KOPT-K1 (cell line): ENCODE results near the gene OR4B1.
"Not testable (repeated sequence)": the region's sequence is repeated elsewhere in the genome, so short reads cannot be mapped to it uniquely, and the experiment has no call there.

Source experiments
- H3K27ac ChIP-seq: fragments of 200-600 bp; sonication (generic); 2 replicates; pipeline ENCODE4 v1.5.1; 2016; ENCODE audit warnings: antibody characterized with exemption, mild to moderate bottlenecking, low read depth, low read length; ENCODE audit not compliant: poor library complexity, severe bottlenecking
- H3K36me3 ChIP-seq: fragments of 200-600 bp; sonication (generic); 2 replicates; pipeline ENCODE4 v1.5.1; 2017; ENCODE audit warnings: antibody characterized with exemption, mild to moderate bottlenecking, low read length, moderate library complexity; ENCODE audit not compliant: insufficient read depth
- H3K9me3 ChIP-seq: fragments of 200-600 bp; sonication (generic); 2 replicates; pipeline ENCODE4 v1.5.1; 2017; ENCODE audit warnings: antibody characterized with exemption, low read length, mild to moderate bottlenecking; ENCODE audit not compliant: insufficient read depth, poor library complexity, severe bottlenecking

The OR4B1 gene, protein sequence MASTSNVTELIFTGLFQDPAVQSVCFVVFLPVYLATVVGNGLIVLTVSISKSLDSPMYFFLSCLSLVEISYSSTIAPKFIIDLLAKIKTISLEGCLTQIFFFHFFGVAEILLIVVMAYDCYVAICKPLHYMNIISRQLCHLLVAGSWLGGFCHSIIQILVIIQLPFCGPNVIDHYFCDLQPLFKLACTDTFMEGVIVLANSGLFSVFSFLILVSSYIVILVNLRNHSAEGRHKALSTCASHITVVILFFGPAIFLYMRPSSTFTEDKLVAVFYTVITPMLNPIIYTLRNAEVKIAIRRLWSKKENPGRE

DNA sequence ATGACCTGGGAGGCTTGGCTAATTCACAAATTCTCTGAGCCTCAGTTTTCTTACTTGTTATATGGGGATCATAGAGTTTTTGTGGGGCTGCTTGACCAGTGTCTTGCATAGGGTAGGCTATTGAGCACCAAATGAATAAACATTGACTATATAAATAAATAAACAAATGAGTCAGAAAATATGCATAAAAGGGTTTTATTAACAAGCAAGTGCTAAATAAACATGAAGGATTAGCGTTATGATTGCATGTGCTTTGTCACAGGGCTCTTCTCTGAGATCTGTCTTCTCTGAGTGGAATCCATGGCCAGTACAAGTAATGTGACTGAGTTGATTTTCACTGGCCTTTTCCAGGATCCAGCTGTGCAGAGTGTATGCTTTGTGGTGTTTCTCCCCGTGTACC, at the start of gene OR4B1:
TSS of gene OR4B1 (plus strand) at position 301 of the 400 bp plus-strand sequence. CDS start at position 301, 0 bp downstream.
- Histone ChIP-seq H3K9me3 (no peaks in the 10 kb centered on the region), H3K36me3 (no peaks in the 10 kb centered on the region)

DNA sequence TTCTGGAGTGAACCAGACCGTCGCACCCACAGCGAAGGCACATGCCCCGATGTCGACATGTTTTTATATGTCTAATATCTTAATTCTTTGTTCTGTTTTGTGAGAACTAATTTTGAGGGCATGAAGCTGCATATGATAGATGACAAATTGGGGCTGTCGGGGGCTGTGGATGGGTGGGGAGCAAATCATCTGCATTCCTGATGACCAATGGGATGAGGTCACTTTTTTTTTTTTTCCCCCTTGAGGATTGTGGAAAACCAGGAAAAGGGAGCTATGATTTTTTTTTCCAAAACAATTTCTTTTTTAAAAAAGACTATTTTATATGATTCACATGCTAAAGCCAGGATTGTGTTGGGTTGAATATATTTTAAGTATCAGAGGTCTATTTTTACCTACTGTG, 49.2 kb upstream of the OR4B1 start:
- Histone ChIP-seq H3K9me3 (no peaks in the 10 kb centered on the region), H3K36me3 (no peaks in the 10 kb centered on the region), H3K27ac (no peak overlapping the region)

More for the DNA sequence above, at the start of gene OR4B1:
- H3K27ac ChIP-seq: no peak within 1 kb of the TSS

- Histone ChIP-seq H3K27ac (no peak overlapping the region), H3K9me3 (no peaks in the 10 kb centered on the region), H3K36me3 (no peaks in the 10 kb centered on the region)
These were observed 47.8 kb upstream of the OR4B1 start for GRCh38 chr11:48168815-48169214.

DNA sequence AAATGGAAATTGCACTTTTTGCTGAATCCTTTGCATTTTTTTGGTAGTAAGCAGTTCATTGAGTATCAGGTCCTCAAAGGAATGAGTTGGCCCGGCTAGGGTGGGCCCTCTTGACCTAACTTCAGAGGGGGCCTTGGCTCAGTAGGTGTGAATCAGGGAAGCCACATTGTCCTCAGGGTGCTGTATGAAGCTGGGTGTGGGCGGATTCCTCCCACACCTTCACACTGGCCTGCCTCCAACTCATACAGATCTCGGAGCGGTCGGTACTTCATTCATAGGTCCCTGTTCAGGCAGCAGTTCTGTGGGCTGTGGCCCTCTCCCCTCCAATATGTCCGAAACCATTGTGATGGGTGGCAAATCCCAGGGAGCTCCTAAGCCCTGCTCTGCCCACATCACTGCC, 47.4 kb upstream of the OR4B1 start:
- no peaks in the 10 kb centered on the region for H3K36me3 ChIP-seq
- no peak overlapping the region for H3K27ac ChIP-seq
- H3K9me3 ChIP-seq: no peaks in the 10 kb centered on the region

- H3K9me3 ChIP-seq: no peaks in the 10 kb centered on the region
- H3K36me3 ChIP-seq: no peaks in the 10 kb centered on the region
- no peak overlapping the region for H3K27ac ChIP-seq
These were observed 46.9 kb upstream of the OR4B1 start for GRCh38 chr11:48169717-48170116.

DNA sequence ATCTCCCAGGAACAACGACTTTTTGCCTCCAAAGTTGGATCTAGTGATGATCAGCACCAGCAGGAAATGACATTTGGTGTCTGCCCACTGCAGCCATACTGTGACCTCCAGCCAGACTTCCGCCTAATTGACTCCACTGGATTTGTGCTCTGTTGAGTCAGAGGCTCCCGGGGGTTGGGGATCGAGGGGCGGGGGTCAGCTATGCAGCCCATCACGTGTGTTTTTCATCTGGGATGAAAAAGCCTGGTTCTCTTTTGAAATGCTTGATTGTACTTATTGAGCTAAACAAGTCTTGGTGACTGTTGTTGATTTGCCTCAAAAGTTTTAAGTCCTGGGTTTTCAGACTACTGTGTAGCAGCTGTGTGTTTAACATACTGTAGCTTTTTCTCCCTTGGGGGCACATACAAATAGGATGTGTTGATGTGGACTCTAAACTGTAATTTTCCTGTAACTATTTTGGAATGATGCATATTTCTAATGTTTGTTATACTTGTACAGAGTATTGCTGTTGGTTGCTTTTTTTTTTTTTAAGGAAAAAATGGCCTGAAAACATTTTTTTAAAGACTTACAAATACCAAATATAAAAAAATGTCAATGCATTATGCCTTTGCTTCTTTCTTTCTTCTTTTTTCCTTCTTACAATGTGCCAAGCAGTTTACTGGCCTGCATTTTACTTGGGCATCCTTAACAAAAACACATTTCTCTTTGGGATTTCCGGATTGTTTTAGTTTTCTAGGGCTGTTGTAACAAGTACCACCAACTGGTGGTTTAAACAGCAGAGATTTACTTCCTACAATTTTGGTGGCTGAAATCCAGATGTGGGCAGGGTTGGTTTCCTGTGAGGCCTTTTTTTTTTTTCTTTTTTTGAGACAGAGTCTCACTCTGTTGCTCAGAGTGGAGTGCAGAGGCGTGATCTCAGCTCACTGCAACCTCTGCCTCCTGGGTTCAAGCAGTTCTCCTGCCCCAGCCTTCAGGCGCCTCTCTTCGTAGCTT, 46.1 kb upstream of the OR4B1 start:
- Histone ChIP-seq H3K9me3 (no peaks in the 10 kb centered on the region), H3K36me3 (no peaks in the 10 kb centered on the region), H3K27ac (no peak overlapping the region)

DNA sequence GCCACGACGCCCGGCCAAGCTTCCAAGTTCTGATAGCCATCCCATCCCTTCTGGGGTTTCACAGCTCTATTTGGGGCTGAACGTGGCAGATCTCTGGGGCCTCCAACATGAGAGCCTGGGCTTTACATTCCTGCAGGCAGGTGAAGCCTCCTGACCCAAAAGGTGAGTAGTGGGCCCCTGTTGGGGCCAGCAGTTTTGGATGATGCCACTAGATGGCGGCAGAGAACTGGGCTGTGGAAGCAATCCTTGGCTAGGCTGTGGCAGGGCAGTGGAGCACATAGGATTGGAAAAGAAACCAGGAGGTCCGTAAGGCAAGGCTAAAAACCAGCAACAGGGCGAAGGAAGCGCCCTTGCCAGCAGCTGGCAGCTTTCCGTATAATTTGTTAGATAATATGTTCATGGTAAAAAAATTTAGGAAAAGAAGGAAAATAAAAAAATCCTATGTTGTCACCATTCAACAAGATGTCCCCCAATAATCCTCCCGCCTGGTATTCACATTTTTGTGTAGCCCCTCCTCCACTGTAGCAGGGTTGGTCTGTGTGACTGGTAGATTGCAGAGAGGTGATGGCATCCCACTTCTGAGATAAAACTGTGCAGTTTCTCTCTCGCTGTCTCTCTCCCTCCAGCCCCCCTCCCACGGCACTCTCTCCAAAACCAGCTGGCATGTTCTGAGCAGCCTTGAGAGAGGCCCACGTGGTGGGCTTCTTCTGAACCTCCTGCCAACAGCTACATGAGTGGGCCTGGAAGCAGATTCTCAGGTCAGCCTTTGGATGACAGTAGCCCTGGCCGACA, 43.6 kb upstream of the OR4B1 start:
- H3K27ac ChIP-seq: no peak overlapping the region
- no peaks in the 10 kb centered on the region for H3K36me3 ChIP-seq
- no peaks in the 10 kb centered on the region for H3K9me3 ChIP-seq

- no peaks in the 10 kb centered on the region for H3K36me3 ChIP-seq
- no peak overlapping the region for H3K27ac ChIP-seq
- H3K9me3 ChIP-seq: no peaks in the 10 kb centered on the region
These were observed 38.9 kb upstream of the OR4B1 start for GRCh38 chr11:48177661-48178060.

DNA sequence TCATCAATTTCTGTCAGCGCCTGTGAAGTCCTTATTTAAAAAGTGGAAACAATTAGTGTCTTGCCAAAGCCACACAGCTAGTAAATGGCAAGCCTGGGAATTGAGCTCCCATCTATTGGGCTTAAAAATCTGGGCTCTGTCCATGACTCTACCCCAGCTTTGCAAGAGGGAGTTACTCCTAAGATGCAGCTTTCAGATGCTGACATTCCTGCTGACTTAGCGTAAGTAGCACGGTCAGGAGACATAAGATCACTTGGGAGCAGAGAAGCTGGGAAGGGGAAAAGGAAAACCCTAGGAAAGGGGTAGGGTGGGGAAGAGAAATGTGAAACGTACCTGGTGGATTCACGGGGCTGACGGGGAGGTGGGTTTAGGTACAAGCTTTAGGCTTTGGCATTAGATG, 36.0 kb upstream of the OR4B1 start:
- H3K9me3 ChIP-seq: no peaks in the 10 kb centered on the region
- no peak overlapping the region for H3K27ac ChIP-seq
- no peaks in the 10 kb centered on the region for H3K36me3 ChIP-seq

DNA sequence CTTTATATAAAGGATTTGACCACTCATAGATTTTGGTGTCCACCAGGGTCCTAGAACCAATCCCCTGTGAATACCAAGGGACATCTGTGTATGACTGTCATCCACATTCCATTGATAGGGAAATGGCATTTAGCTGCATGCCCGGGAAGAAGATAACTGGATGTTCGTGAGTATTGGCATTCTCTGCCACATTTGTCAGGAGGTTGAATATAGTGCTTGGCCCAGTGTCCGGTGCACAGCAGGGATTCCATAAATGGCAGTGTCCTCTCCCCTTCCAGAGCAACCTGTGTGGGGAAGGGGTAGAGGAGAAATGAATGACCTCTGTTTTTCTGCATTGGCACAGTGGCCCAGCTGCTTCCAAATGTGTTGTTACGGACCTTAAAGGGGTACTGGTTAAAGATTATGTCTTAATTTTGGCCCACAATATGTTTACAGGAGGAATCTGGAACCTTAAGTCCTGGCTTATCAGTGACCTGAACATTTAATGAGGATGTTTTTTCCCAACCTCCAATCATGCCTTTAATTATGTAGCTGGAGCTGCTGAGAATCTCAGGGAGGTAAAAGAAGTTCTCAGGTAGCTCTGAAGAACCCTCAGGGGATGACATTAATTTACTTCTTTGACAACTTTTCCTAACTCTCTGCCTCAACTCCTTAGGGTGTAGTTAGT, 33.6 kb upstream of the OR4B1 start:
- Histone ChIP-seq H3K36me3 (no peaks in the 10 kb centered on the region), H3K27ac (no peak overlapping the region), H3K9me3 (no peaks in the 10 kb centered on the region)

DNA sequence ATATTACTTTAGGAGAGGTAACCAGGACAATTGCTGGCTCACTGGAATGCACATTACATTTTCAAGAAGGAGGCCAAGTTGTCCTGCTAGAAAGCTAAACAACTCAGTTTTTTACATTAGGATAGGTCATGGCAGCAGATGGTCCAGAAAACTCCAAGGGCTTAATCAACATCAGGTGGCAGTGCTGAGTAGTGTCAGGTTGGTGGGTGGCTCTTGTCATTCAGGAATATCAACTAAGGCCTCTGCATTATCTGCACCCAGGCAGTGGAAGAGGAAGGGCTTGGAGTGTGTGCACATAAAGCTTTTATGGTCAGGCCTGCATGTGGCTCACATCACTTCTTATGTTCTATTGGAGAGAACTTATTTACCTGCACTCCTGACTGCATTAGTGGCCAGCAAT, 32.2 kb upstream of the OR4B1 start:
- peaks cover 5% of the 10 kb centered on the region for H3K9me3 ChIP-seq
- H3K27ac ChIP-seq: no peak overlapping the region
- no peaks in the 10 kb centered on the region for H3K36me3 ChIP-seq

GRCh38 chr11:48190906-48191654, 25.5 kb upstream of the OR4B1 start:
- H3K36me3 ChIP-seq: not testable (repeated sequence)
- Histone ChIP-seq H3K9me3 (peaks cover 23% of the 10 kb centered on the region), H3K27ac (peak overlapping the region; percentile 73)

DNA sequence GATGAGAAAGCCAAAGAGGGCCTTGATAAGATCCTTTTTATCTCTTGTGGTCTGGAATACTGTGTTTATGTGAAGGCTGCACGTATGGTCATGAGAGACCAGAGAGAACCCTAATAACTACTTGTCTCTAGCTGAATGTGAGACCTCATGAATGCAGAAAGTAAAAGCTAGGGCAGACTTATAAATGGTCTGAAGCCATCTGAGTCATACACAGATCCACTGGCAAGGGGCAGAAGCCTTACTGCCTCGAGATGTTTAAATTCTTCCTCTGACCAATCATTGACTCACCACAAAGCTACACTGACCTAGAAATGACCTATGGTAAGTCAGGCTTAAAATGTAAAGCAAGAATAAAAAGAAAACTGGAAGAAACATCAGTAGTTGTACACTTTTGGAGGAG, 22.7 kb upstream of the OR4B1 start:
- Histone ChIP-seq H3K9me3 (peaks cover 27% of the 10 kb centered on the region), H3K27ac (no peak overlapping the region), H3K36me3 (no peaks in the 10 kb centered on the region)

DNA sequence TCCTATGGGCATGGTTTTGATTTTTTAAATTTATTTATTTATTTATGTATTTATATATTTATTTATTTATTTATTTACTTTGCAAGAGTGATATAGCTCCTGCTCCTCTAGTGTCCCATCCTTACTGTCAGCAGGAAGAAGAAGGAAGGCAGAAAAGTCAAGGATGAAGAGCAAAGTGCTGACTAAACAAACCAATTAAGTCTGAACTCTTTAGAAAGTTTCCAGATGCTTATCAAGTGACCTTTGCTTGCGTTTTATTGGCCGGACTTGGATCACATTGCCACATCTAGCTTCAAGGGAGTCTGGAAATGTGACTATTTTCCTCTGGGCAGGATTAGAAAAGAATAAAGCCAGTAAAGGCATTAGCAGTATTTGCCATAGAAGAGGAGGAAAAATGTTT, 8.7 kb upstream of the OR4B1 start:
- Histone ChIP-seq H3K27ac (no peak overlapping the region), H3K9me3 (no peaks in the 10 kb centered on the region), H3K36me3 (no peaks in the 10 kb centered on the region)
